ES-I3 (cell line): ENCODE results near the gene MAB21L3.

Experiments
- H3K36me3 ChIP-seq: 2 replicates; pipeline ENCODE4 v1.6.1; 2013; ENCODE audit warnings: mild to moderate bottlenecking, low read length, control low read depth, moderate library complexity; ENCODE audit not compliant: insufficient read depth
- H3K4me1 ChIP-seq: 2 replicates; pipeline ENCODE4 v1.6.1; 2013; ENCODE audit warnings: mild to moderate bottlenecking, control low read depth, low read length; ENCODE audit not compliant: insufficient read depth
- H3K9ac ChIP-seq: 2 replicates; pipeline ENCODE4 v1.6.1; 2013; ENCODE audit warnings: low read depth, mild to moderate bottlenecking, low read length, moderate library complexity
- H3K9me3 ChIP-seq: 2 replicates; pipeline ENCODE4 v1.6.1; 2013; ENCODE audit warnings: mild to moderate bottlenecking, low read length, moderate library complexity; ENCODE audit not compliant: control insufficient read depth, insufficient read depth

The MAB21L3 gene

GRCh38 chr1:116122955-116123757 is 12.0 kb downstream of the MAB21L3 start:
- Histone ChIP-seq H3K4me1 (no peaks in the 10 kb centered on the region), H3K36me3 (no peaks in the 10 kb centered on the region), H3K9ac (no peak overlapping the region), H3K9me3 (no peaks in the 10 kb centered on the region)

GRCh38 chr1:116123837-116124533 is 12.8 kb downstream of the MAB21L3 start:
- H3K36me3 ChIP-seq: no peaks in the 10 kb centered on the region

GRCh38 chr1:116125758-116126157 is 14.6 kb downstream of the MAB21L3 start:
- no peaks in the 10 kb centered on the region for H3K9me3 ChIP-seq
- H3K9ac ChIP-seq: no peak overlapping the region
- no peaks in the 10 kb centered on the region for H3K4me1 ChIP-seq
- H3K36me3 ChIP-seq: no peaks in the 10 kb centered on the region

More at GRCh38 chr1:116123837-116124533, 12.8 kb downstream of the MAB21L3 start:
- H3K9me3 ChIP-seq: no peaks in the 10 kb centered on the region
- no peaks in the 10 kb centered on the region for H3K4me1 ChIP-seq
- no peak overlapping the region for H3K9ac ChIP-seq

DNA sequence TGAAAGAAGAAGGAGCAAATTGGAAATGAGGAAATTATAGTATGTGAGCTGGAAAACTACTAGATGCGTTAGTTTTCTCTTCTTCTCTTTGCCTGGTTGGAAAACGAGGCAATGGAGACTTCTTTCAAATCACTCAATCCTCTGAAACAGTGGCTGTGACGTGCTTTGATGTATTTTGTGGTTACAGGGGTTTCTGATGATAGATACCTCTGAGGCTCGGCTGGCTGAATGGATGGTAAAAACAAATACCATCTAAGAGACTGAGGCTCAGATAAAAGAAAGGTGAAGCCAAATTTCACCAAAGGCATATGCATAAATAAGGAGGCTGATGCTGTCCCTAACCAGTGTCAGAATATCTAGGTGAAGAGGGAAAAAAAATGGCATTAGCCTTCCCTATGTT is 15.1 kb downstream of the MAB21L3 start:
- Histone ChIP-seq H3K9me3 (no peaks in the 10 kb centered on the region), H3K36me3 (no peaks in the 10 kb centered on the region), H3K4me1 (no peaks in the 10 kb centered on the region), H3K9ac (no peak overlapping the region)

DNA sequence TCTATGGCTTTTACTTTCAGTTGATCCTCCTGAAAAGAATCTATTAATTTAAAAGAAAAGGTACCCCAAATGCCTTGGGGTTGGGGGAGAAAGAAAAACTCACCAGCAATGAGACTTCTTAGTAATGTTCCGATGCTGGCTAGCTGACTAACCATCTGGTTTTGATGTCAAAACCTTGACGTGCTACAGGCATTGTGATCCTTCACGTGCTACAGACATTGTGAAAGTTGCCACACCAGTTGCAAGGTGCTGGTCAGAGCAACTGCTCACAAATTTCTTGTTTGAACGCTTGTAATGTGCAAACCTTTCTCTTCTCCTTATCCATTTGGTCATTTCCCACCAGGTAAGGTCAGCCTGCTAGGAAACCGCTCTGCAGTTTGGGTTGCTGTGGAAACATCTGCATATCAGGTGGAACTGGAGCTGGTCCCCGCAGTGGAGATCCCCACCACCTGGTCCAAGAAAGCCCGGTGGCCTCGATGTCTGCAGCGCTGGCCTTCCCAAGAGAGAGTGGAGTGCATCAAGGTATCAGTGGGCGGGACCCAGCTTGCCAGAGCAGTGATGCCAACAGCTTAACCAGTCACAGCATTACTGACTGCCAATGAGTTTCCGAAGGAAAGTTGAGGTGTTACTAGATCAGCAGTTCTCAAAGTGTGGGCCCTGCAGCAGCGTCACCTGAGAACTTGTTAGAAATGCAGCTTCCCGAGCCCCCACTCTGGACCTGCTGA is 16.1 kb downstream of the MAB21L3 start:
- Histone ChIP-seq H3K4me1 (no peaks in the 10 kb centered on the region), H3K9ac (no peak overlapping the region), H3K9me3 (no peaks in the 10 kb centered on the region), H3K36me3 (no peaks in the 10 kb centered on the region)

GRCh38 chr1:116127848-116128540 is 16.8 kb downstream of the MAB21L3 start:
- no peaks in the 10 kb centered on the region for H3K4me1 ChIP-seq
- no peaks in the 10 kb centered on the region for H3K36me3 ChIP-seq

DNA sequence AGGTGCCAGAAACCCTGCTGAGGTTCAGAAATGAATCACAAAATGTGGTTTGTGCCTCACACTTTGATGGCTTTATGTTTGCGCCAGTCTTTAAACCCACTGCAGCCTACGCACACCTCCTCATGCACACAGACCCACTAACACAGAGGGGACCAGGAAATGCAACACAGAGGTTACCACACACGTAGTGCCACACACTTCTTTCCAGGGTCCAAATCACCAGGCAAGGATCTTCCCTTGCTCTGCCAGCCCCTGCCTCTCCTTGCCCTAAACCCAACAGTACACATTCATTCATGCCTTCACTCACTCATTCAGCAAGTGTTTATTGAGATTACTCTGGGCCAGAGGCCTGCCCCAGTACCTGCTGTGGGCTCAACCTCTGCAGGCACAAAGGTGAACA is 17.5 kb downstream of the MAB21L3 start:
- no peak overlapping the region for H3K9ac ChIP-seq
- no peaks in the 10 kb centered on the region for H3K36me3 ChIP-seq
- no peaks in the 10 kb centered on the region for H3K4me1 ChIP-seq
- no peaks in the 10 kb centered on the region for H3K9me3 ChIP-seq

More at GRCh38 chr1:116127848-116128540, 16.8 kb downstream of the MAB21L3 start:
- Histone ChIP-seq H3K9me3 (no peaks in the 10 kb centered on the region), H3K9ac (no peak overlapping the region)

DNA sequence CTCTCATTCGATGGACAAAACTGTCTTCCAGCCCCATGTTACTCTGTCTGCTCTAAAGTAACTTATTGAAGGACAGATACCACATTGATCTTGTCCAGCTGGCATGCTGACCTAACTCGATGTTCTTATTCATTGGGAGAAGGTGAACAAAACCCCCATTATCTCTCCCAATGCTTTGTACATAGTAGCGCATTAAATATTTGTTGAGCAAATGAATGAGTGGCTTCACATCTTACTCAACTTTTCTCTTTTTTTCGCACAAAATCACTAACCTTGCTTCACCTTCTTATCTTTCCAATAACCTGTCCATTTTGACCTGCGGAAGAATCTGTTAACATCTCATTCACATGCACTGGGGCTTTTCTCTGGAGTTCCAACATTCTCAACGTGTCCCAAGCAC is 18.3 kb downstream of the MAB21L3 start:
- Histone ChIP-seq H3K4me1 (no peaks in the 10 kb centered on the region), H3K9me3 (no peaks in the 10 kb centered on the region), H3K9ac (no peak overlapping the region), H3K36me3 (no peaks in the 10 kb centered on the region)

DNA sequence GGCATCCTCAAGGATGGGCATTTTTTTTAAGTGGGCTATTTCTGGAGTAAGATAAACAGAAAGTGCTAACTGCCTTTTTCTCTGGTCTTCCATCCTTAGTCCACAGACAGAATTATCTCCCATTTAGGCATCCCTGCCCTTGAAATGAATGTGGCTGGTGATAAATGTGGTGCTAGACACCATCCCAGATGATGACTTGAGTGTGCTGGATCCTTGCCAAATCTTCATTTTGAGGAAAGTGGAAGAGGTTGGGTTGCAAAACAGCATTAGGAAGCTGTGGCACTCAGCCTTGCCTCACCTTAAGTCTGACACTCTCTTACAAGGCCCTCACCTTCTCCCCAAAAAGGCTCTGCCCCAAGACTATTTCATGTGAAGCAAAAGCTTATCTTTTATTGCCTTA is 19.2 kb downstream of the MAB21L3 start:
- Histone ChIP-seq H3K9me3 (no peaks in the 10 kb centered on the region), H3K36me3 (no peaks in the 10 kb centered on the region), H3K4me1 (no peaks in the 10 kb centered on the region), H3K9ac (no peak overlapping the region)

DNA sequence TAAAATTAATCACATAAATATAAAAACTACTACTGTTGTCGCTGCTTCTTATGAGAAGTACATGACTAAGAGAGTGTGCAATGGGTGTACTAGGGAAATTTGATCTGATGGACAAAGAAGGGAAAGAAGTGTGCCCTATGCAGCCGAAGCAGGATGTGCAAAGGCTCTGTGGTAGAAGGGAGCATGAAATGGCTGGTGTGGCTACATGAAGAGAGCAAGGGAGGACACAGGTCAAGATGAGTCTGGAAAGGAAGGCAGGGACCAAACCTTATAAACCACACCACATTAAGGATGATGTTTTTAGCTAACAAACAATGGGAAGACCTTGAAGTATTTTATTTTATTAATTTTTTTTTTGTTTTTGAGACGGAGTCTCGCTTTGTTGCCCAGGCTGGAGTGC is 20.0 kb downstream of the MAB21L3 start:
- Histone ChIP-seq H3K4me1 (no peaks in the 10 kb centered on the region), H3K9ac (no peak overlapping the region), H3K36me3 (no peaks in the 10 kb centered on the region), H3K9me3 (no peaks in the 10 kb centered on the region)

DNA sequence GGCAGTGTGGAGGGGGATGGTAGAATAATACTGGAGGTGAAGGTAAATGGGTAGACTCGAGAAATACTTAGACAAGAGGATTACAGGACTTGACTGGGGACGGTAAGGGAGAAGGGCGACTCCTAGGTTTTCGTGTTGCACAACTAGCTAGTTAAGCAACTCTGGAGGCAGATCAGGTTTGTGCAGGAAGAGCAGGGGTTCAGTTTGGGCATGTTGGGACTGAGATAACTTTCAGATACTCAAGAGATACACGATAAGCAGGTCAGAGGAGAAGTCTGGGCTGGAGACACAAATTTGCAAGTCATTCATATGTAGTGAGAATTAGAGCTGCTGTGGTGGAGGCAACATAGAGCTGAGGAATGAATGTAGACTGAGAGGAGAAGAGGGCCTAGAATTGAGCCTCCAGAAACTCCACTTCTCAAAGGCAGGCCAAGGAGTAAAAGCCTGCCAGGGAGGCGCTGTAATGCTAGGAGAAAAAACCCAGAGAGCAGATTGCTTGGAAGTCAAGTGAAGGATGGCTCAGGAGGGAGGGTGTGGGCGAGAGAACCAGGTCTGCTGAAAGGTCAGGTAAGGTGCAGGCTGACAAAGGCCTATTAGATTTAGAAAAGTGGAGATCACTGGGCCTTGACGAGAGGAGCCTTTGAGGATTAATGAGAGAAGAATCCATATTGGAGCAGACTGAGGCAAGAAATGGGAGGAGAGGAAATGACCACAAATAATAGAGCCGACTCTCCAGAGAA is 20.8 kb downstream of the MAB21L3 start:
- H3K9me3 ChIP-seq: no peaks in the 10 kb centered on the region
- H3K36me3 ChIP-seq: no peaks in the 10 kb centered on the region
- H3K4me1 ChIP-seq: no peaks in the 10 kb centered on the region
- H3K9ac ChIP-seq: no peak overlapping the region

- Histone ChIP-seq H3K4me1 (no peaks in the 10 kb centered on the region), H3K36me3 (no peaks in the 10 kb centered on the region), H3K9me3 (no peaks in the 10 kb centered on the region), H3K9ac (no peak overlapping the region)
Observed at GRCh38 chr1:116133696-116134475, 22.7 kb downstream of the MAB21L3 start.

GRCh38 chr1:116134476-116134773 is 23.2 kb downstream of the MAB21L3 start:
- no peaks in the 10 kb centered on the region for H3K9me3 ChIP-seq

More at GRCh38 chr1:116134476-116134773, 23.2 kb downstream of the MAB21L3 start:
- no peak overlapping the region for H3K9ac ChIP-seq
- H3K36me3 ChIP-seq: no peaks in the 10 kb centered on the region
- no peaks in the 10 kb centered on the region for H3K4me1 ChIP-seq
